Muscle of leg (tissue), 11 donors: ENCODE data around the gene NSF. TPM values are rescaled to one million over a fixed set of nuclear protein-coding genes. Genes with fewer than 3 reads are reported as not detected.
"Not testable (repeated sequence)": the region's sequence is repeated elsewhere in the genome, so short reads cannot be mapped to it uniquely, and the experiment has no call there.

Experiments used
- DNase-seq: peaks from one replicate; pipeline ENCODE4 v3.0.0; 2013
- H3K27ac ChIP-seq: one replicate; pipeline ENCODE4 v1.5.1; 2013; ENCODE audit warnings: mild to moderate bottlenecking, low read length, control low read depth
- H3K27me3 ChIP-seq: one replicate; pipeline ENCODE4 v1.6.1; 2013; ENCODE audit warnings: low read length; ENCODE audit not compliant: control insufficient read depth, insufficient read depth
- H3K36me3 ChIP-seq: one replicate; pipeline ENCODE4 v1.6.1; 2013; ENCODE audit warnings: low read length; ENCODE audit not compliant: control insufficient read depth, insufficient read depth
- H3K4me1 ChIP-seq: one replicate; pipeline ENCODE4 v1.6.1; 2013; ENCODE audit warnings: low read length; ENCODE audit not compliant: control insufficient read depth, insufficient read depth
- H3K4me3 ChIP-seq: one replicate; pipeline ENCODE4 v1.5.1; 2013; ENCODE audit warnings: low read length, control low read depth
- H3K9me3 ChIP-seq: replicated peaks from 2 replicates; pipeline ENCODE4 v1.6.1; 2013; ENCODE audit warnings: low read depth, low read length; ENCODE audit not compliant: control insufficient read depth
- WGBS: methylation state at CpG from one replicate; pipeline ENCODE4 v1.1.5; 2013; ENCODE audit warnings: missing lambda C conversion rate; ENCODE audit not compliant: insufficient coverage; 5-methylcytosine and 5-hydroxymethylcytosine counted together
- polyA plus RNA-seq, 8 donors: library from polyadenylated mRNA; unstranded; fragments of 120-200 nt; gene quantifications; one replicate each; pipeline versions ENCODE4 v1.2.1 to v1.2.3, GENCODE V29; 2013; ENCODE audit warnings: inconsistent platforms in 1 of 8, low replicate concordance in 1 of 8; ENCODE audit not compliant: insufficient read length in 8 of 8, insufficient read depth in 1 of 8
- total RNA-seq: library from RNA; stranded (reverse); fragments of 120-200 nt; gene quantifications from one replicate; pipeline ENCODE4 v1.2.4, GENCODE V29; 2013

NSF gene
- total and polyA plus RNA-seq, 9 donors, result 13.6 to 27.2 (median 19.1) TPM

GRCh38 chr17:46744441-46744840 is 154.0 kb downstream of the NSF start:
- DNase-seq, result no peak
- no peaks in the 10 kb centered on the region for H3K27me3 ChIP-seq
- no peaks in the 10 kb centered on the region for H3K9me3 ChIP-seq
- H3K36me3 ChIP-seq, result peaks cover 2% of the 10 kb centered on the region
- no peaks in the 10 kb centered on the region for H3K4me1 ChIP-seq
- WGBS, result no CpG with 5 or more reads among the region's 1 CpG
- no peak overlapping the region for H3K4me3 ChIP-seq
- no peak overlapping the region for H3K27ac ChIP-seq

GRCh38 chr17:46745376-46745775 is 154.9 kb downstream of the NSF start:
- no peaks in the 10 kb centered on the region for H3K4me1 ChIP-seq
- H3K27ac ChIP-seq, result no peak overlapping the region
- no peak for DNase-seq
- H3K36me3 ChIP-seq, result peaks cover 5% of the 10 kb centered on the region
- no peaks in the 10 kb centered on the region for H3K27me3 ChIP-seq
- no peaks in the 10 kb centered on the region for H3K9me3 ChIP-seq
- no peak overlapping the region for H3K4me3 ChIP-seq
- no CpG with 5 or more reads among the region's 3 CpGs for WGBS

- H3K27me3 ChIP-seq, result no peaks in the 10 kb centered on the region
- no peak overlapping the region for H3K4me3 ChIP-seq
- H3K27ac ChIP-seq, result no peak overlapping the region
- no peak for DNase-seq
- no peaks in the 10 kb centered on the region for H3K9me3 ChIP-seq
- H3K4me1 ChIP-seq, result no peaks in the 10 kb centered on the region
- peaks cover 26% of the 10 kb centered on the region for H3K36me3 ChIP-seq
- WGBS, result 100% methylated on average over 1 of the region's 4 CpGs
Measured at GRCh38 chr17:46751425-46751824, 161.0 kb downstream of the NSF start.

- Histone ChIP-seq H3K4me1 (peaks cover 5% of the 10 kb centered on the region), H3K27ac (no peak overlapping the region), H3K36me3 (peaks cover 24% of the 10 kb centered on the region), H3K27me3 (no peaks in the 10 kb centered on the region), H3K9me3 (no peaks in the 10 kb centered on the region), H3K4me3 (no peak overlapping the region)
- no peak for DNase-seq
- no CpG with 5 or more reads among the region's 3 CpGs for WGBS
Measured at GRCh38 chr17:46753776-46754175, 163.3 kb downstream of the NSF start.

GRCh38 chr17:46756081-46756735 is 165.7 kb downstream of the NSF start:
- no peaks in the 10 kb centered on the region for H3K27me3 ChIP-seq
- no peak overlapping the region for H3K4me3 ChIP-seq
- no peaks in the 10 kb centered on the region for H3K9me3 ChIP-seq
- H3K27ac ChIP-seq, result no peak overlapping the region
- 83% methylated on average over 3 of the region's 4 CpGs for WGBS
- DNase-seq, result no peak
- H3K36me3 ChIP-seq, result peaks cover 21% of the 10 kb centered on the region
- H3K4me1 ChIP-seq, result peaks cover 5% of the 10 kb centered on the region

- H3K36me3 ChIP-seq, result peaks cover 21% of the 10 kb centered on the region
- H3K4me1 ChIP-seq, result peaks cover 5% of the 10 kb centered on the region
- no peaks in the 10 kb centered on the region for H3K9me3 ChIP-seq
- H3K4me3 ChIP-seq, result no peak overlapping the region
- H3K27ac ChIP-seq, result no peak overlapping the region
- DNase-seq, result no peak
- WGBS, result no CpG with 5 or more reads among the region's 2 CpGs
- H3K27me3 ChIP-seq, result no peaks in the 10 kb centered on the region
Measured at GRCh38 chr17:46756861-46757260, 166.4 kb downstream of the NSF start.

GRCh38 chr17:46757588-46757987 is 167.1 kb downstream of the NSF start:
- not testable (repeated sequence) for H3K27ac ChIP-seq, H3K9me3 ChIP-seq, H3K4me1 ChIP-seq, H3K4me3 ChIP-seq, H3K27me3 ChIP-seq, DNase-seq
- H3K36me3 ChIP-seq, result peaks cover 15% of the 10 kb centered on the region
- 20% methylated on average over 1 of the region's 4 CpGs for WGBS

- no peaks in the 10 kb centered on the region for H3K27me3 ChIP-seq
- 96% methylated on average over 3 of the region's 5 CpGs for WGBS
- H3K4me3 ChIP-seq, result no peak overlapping the region
- H3K4me1 ChIP-seq, result peaks cover 5% of the 10 kb centered on the region
- H3K27ac ChIP-seq, result no peak overlapping the region
- no peak for DNase-seq
- H3K36me3 ChIP-seq, result peaks cover 21% of the 10 kb centered on the region
- H3K9me3 ChIP-seq, result no peaks in the 10 kb centered on the region
Measured at GRCh38 chr17:46758614-46759013, 168.1 kb downstream of the NSF start.

- H3K36me3 ChIP-seq, result peaks cover 21% of the 10 kb centered on the region
- no peak overlapping the region for H3K4me3 ChIP-seq
- peaks cover 6% of the 10 kb centered on the region for H3K4me1 ChIP-seq
- no peak overlapping the region for H3K27ac ChIP-seq
- H3K27me3 ChIP-seq, result no peaks in the 10 kb centered on the region
- WGBS, result 85% methylated on average over 7 of the region's 9 CpGs
- H3K9me3 ChIP-seq, result no peaks in the 10 kb centered on the region
- no peak for DNase-seq
Measured at GRCh38 chr17:46759141-46759540, 168.7 kb downstream of the NSF start.

- no peak for DNase-seq
- Histone ChIP-seq H3K9me3 (no peaks in the 10 kb centered on the region), H3K36me3 (peaks cover 11% of the 10 kb centered on the region), H3K4me1 (peaks cover 12% of the 10 kb centered on the region), H3K4me3 (no peak overlapping the region), H3K27ac (no peak overlapping the region), H3K27me3 (peaks cover under 1% of the 10 kb centered on the region)
- WGBS, result no CpG with 5 or more reads among the region's 3 CpGs
Measured at GRCh38 chr17:46763416-46763815, 172.9 kb downstream of the NSF start.
